Trophoblast cell (in vitro differentiated cells and primary cell): ENCODE results near the gene SRCAP.

Source experiments
- DNase-seq, 2 donors: peaks; one replicate each; pipeline ENCODE4 v3.0.0-alpha.2; 2016
- H2AFZ ChIP-seq: 2 replicates; pipeline ENCODE4 v1.6.1; 2013; ENCODE audit warnings: low read length, moderate library complexity, mild to moderate bottlenecking; ENCODE audit not compliant: insufficient read depth, poor library complexity
- H2AK5ac ChIP-seq: 2 replicates; pipeline ENCODE4 v1.6.1; 2013; ENCODE audit warnings: mild to moderate bottlenecking, low read length
- H2BK120ac ChIP-seq: 2 replicates; pipeline ENCODE4 v1.6.1; 2013; ENCODE audit warnings: low read length, mild to moderate bottlenecking, moderate library complexity; ENCODE audit not compliant: insufficient read depth, poor library complexity
- H2BK12ac ChIP-seq: 2 replicates; pipeline ENCODE4 v1.6.1; 2013; ENCODE audit warnings: mild to moderate bottlenecking, low read length, moderate library complexity
- H2BK5ac ChIP-seq: 2 replicates; pipeline ENCODE4 v1.6.1; 2013; ENCODE audit warnings: low read length, low read depth, moderate library complexity, mild to moderate bottlenecking; ENCODE audit not compliant: poor library complexity
- H3K14ac ChIP-seq: 2 replicates; pipeline ENCODE4 v1.6.1; 2013; ENCODE audit warnings: mild to moderate bottlenecking, low read length
- H3K18ac ChIP-seq: 2 replicates; pipeline ENCODE4 v1.6.1; 2013; ENCODE audit warnings: mild to moderate bottlenecking, low read length
- H3K23ac ChIP-seq: 2 replicates; pipeline ENCODE4 v1.6.1; 2013; ENCODE audit warnings: low read length
- H3K27ac ChIP-seq: 2 replicates; pipeline ENCODE4 v1.5.1; 2013; ENCODE audit warnings: low read depth, mild to moderate bottlenecking, inconsistent platforms, low read length, moderate library complexity
- H3K27me3 ChIP-seq: 2 replicates; pipeline ENCODE4 v1.6.1; 2013; ENCODE audit warnings: inconsistent platforms, mild to moderate bottlenecking, low read length, moderate library complexity; ENCODE audit not compliant: insufficient read depth
- H3K36me3 ChIP-seq, 2 experiments: 1 replicate in 1 of 2; 2 replicates in 1 of 2; pipeline ENCODE4 v1.6.1; 2013; ENCODE audit warnings: low read length in 2 of 2, mild to moderate bottlenecking in 2 of 2, moderate library complexity in 1 of 2; ENCODE audit not compliant: insufficient read depth in 2 of 2, control insufficient read depth in 1 of 2
- H3K4ac ChIP-seq: 2 replicates; pipeline ENCODE4 v1.6.1; 2013; ENCODE audit warnings: low read depth, mild to moderate bottlenecking, low read length, moderate library complexity
- H3K4me1 ChIP-seq, 2 experiments: 1 replicate in 1 of 2; 2 replicates in 1 of 2; pipeline ENCODE4 v1.6.1; 2013; ENCODE audit warnings: low read length in 2 of 2, mild to moderate bottlenecking in 2 of 2, moderate library complexity in 1 of 2; ENCODE audit not compliant: insufficient read depth in 2 of 2, control insufficient read depth in 1 of 2
- H3K4me2 ChIP-seq: 2 replicates; pipeline ENCODE4 v1.6.1; 2013; ENCODE audit warnings: inconsistent platforms, mild to moderate bottlenecking, low read length, moderate library complexity
- H3K4me3 ChIP-seq: 2 replicates; pipeline ENCODE4 v1.5.1; 2013; ENCODE audit warnings: mild to moderate bottlenecking, low read depth, low read length, inconsistent platforms
- H3K79me1 ChIP-seq: one replicate; pipeline ENCODE4 v1.6.1; 2013; ENCODE audit warnings: low read length
- H3K79me2 ChIP-seq: 2 replicates; pipeline ENCODE4 v1.6.1; 2013; ENCODE audit warnings: low read length, mild to moderate bottlenecking; ENCODE audit not compliant: control insufficient read depth, insufficient read depth, poor library complexity
- H3K9ac ChIP-seq: 2 replicates; pipeline ENCODE4 v1.6.1; 2013; ENCODE audit warnings: mild to moderate bottlenecking, low read length
- H3K9me3 ChIP-seq: 2 replicates; pipeline ENCODE4 v1.6.1; 2013; ENCODE audit warnings: low read depth, mild to moderate bottlenecking, control low read depth, inconsistent platforms, low read length; ENCODE audit not compliant: insufficient read depth
- H4K12ac ChIP-seq: 2 replicates; pipeline ENCODE4 v1.6.1; 2013; ENCODE audit warnings: low read depth, mild to moderate bottlenecking, low read length, moderate library complexity
- H4K8ac ChIP-seq: 2 replicates; pipeline ENCODE4 v1.6.1; 2013; ENCODE audit warnings: low read depth, mild to moderate bottlenecking, low read length, moderate library complexity
- H4K91ac ChIP-seq: one replicate; pipeline ENCODE4 v1.6.1; 2013; ENCODE audit warnings: low read depth, mild to moderate bottlenecking, low read length, moderate library complexity
- WGBS: extraction: QIAGEN DNeasy Blood & Tissue Kit; methylation state at CpG from one replicate; pipeline ENCODE4 v1.1.7; 2013; ENCODE audit warnings: missing lambda C conversion rate; ENCODE audit not compliant: insufficient read length, insufficient coverage; ENCODE audit errors: extremely low coverage; 5-methylcytosine and 5-hydroxymethylcytosine counted together

The SRCAP gene

GRCh38 chr16:30769379-30770089 lies 70.6 kb downstream of the SRCAP start:
- Histone ChIP-seq H3K27ac (no peak overlapping the region), H4K91ac (no peak overlapping the region), H2BK120ac (no peak overlapping the region), H3K79me2 (no peaks in the 10 kb centered on the region), H3K79me1 (no peaks in the 10 kb centered on the region), H3K14ac (no peak overlapping the region), H4K8ac (no peak overlapping the region), H4K12ac (no peak overlapping the region), H3K27me3 (no peaks in the 10 kb centered on the region), H3K23ac (no peak overlapping the region), H2AFZ (no peak overlapping the region), H2AK5ac (no peak overlapping the region), H3K9ac (no peak overlapping the region), H3K9me3 (peaks cover 3% of the 10 kb centered on the region), H2BK12ac (no peak overlapping the region), H3K4me1 (no peaks in the 10 kb centered on the region), H3K18ac (no peak overlapping the region), H3K4me2 (no peak overlapping the region), H3K4ac (no peak overlapping the region), H3K36me3 (peaks cover 85 to 92% of the 10 kb centered on the region in 2 experiments), H2BK5ac (no peak overlapping the region), H3K4me3 (no peak overlapping the region)
- no peak for DNase-seq
- no CpG with 5 or more reads among the region's 17 CpGs for WGBS

DNA sequence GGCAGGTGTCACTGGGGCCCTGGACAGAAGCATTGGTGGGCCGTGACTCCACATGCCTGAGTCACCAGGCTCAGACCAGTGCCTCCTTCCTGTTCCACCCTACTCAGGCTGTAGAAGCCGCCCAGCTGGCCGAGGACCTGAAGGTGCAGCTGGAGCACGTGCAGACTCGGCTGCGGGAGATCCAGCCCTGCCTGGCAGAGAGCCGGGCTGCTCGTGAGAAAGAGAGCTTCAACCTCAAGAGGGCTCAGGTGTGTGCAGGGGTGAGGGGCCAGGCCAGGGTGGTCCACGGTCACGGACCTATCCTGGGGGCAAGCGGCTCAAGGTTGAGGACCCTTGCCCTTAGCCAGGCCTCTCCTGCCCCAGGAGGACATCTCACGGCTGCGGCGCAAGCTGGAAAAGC lies 72.8 kb downstream of the SRCAP start:
- Histone ChIP-seq H3K18ac (no peak overlapping the region), H2AFZ (no peak overlapping the region), H3K23ac (no peak overlapping the region), H3K36me3 (peaks cover 70 to 75% of the 10 kb centered on the region in 2 experiments), H3K27ac (no peak overlapping the region), H4K8ac (no peak overlapping the region), H3K79me2 (peaks cover 9% of the 10 kb centered on the region), H3K9ac (no peak overlapping the region), H3K79me1 (peaks cover 11% of the 10 kb centered on the region), H3K4me3 (no peak overlapping the region), H3K27me3 (no peaks in the 10 kb centered on the region), H2BK120ac (no peak overlapping the region), H2BK12ac (no peak overlapping the region), H4K12ac (no peak overlapping the region), H2AK5ac (no peak overlapping the region), H4K91ac (no peak overlapping the region), H3K4me2 (no peak overlapping the region), H2BK5ac (no peak overlapping the region), H3K9me3 (peaks cover 3% of the 10 kb centered on the region), H3K4ac (no peak overlapping the region), H3K4me1 (peaks cover 4 to 9% of the 10 kb centered on the region in 2 experiments), H3K14ac (no peak overlapping the region)
- WGBS, result no CpG with 5 or more reads among the region's 14 CpGs
- no peak for DNase-seq

DNA sequence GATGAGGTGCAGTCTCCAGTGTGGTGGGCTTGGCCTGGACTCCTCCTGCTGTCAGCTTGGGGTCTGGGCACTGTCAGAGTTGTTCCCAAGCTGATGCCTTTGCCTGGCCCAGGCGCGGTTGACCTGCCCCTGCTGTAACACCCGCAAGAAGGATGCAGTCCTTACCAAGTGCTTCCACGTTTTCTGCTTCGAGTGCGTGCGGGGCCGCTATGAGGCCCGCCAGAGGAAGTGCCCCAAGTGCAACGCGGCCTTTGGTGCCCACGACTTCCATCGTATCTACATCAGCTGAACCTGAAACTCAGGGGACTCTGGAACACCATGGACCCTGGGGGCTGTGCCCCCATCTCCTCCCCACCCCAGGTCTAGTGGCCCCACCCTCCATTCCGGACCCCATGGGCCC lies 74.9 kb downstream of the SRCAP start:
- H4K12ac ChIP-seq, result no peak overlapping the region
- WGBS, result no CpG with 5 or more reads among the region's 14 CpGs
- H3K4me1 ChIP-seq, result peaks cover 4 to 11% of the 10 kb centered on the region in 2 experiments
- no peak overlapping the region for H3K23ac ChIP-seq
- peaks cover 54 to 58% of the 10 kb centered on the region in 2 experiments for H3K36me3 ChIP-seq
- H3K4me3 ChIP-seq, result no peak overlapping the region
- no peak overlapping the region for H3K27ac ChIP-seq
- H3K14ac ChIP-seq, result no peak overlapping the region
- peaks cover 9% of the 10 kb centered on the region for H3K79me2 ChIP-seq
- H2BK5ac ChIP-seq, result no peak overlapping the region
- DNase-seq, result no peak
- no peak overlapping the region for H3K4ac ChIP-seq
- no peak overlapping the region for H3K18ac ChIP-seq
- H3K27me3 ChIP-seq, result no peaks in the 10 kb centered on the region
- H3K79me1 ChIP-seq, result peaks cover 11% of the 10 kb centered on the region
- H2AK5ac ChIP-seq, result no peak overlapping the region
- no peak overlapping the region for H3K4me2 ChIP-seq
- no peak overlapping the region for H4K8ac ChIP-seq
- H3K9ac ChIP-seq, result no peak overlapping the region
- no peak overlapping the region for H2BK12ac ChIP-seq
- no peak overlapping the region for H2BK120ac ChIP-seq
- no peak overlapping the region for H4K91ac ChIP-seq
- peaks cover 3% of the 10 kb centered on the region for H3K9me3 ChIP-seq
- no peak overlapping the region for H2AFZ ChIP-seq

DNA sequence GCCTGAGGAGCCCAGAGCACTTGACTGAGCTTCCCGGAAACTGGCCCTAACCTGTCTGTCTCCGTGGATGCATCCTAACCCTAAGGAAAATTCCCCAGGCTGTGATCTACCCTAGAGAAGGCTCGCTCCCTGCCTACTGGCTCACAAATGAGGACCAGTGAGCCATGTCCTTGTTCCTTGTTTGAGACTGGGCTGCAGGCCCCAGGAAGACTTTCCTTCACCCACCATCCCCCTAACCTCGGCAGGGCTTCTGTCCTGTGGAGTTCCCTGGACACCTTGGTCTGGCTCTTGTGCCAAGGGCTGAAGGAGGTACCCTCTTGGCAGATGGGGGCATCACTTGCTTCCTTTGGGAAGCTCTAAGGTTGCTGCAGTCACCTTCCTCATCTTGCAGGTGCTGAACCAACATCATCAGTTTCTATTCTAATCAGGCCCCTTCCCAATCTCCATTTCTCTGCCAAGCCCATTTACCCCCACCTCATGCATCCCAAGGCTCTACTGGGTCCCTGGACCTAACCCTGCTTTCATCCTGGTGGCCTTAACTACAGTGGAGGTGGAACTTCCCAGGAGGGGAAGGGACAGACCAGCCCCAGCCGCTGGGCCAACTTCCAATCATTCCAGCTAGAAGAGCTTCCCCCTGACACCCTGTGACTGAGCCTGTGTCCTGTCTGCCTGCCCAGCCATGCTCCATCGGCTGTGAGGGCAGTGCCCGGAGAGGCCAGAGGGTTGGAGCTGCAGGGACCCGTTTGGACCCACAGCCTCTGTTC lies 75.6 kb downstream of the SRCAP start:
- Histone ChIP-seq H4K8ac (peak overlapping the region; percentile 75), H3K4me2 (peak overlapping the region; percentile 97), H3K27me3 (no peaks in the 10 kb centered on the region), H3K18ac (no peak overlapping the region), H3K4me3 (peak overlapping the region; percentile 55), H3K36me3 (peaks cover 47 to 51% of the 10 kb centered on the region in 2 experiments), H2BK120ac (peak overlapping the region; percentile 8), H3K4me1 (peaks cover 4 to 11% of the 10 kb centered on the region in 2 experiments), H3K14ac (peak overlapping the region; percentile 56), H3K4ac (peak overlapping the region; percentile 20), H2AK5ac (peak overlapping the region; percentile 58), H3K79me2 (peaks cover 9% of the 10 kb centered on the region), H3K79me1 (peaks cover 11% of the 10 kb centered on the region), H2BK12ac (no peak overlapping the region), H3K27ac (no peak overlapping the region), H4K91ac (peak overlapping the region; percentile 93), H3K9me3 (peaks cover 2% of the 10 kb centered on the region), H2BK5ac (no peak overlapping the region), H2AFZ (peak overlapping the region; percentile 6), H3K23ac (no peak overlapping the region), H4K12ac (peak overlapping the region; percentile 56), H3K9ac (peak overlapping the region; percentile 70)
- DNase-seq, result peak in 1 of 2 donors; percentile 21
- WGBS, result no CpG with 5 or more reads among the region's 8 CpGs
